ENCODE data around the gene FKBP10. TPM values are rescaled to one million over a fixed set of nuclear protein-coding genes. Genes with fewer than 3 reads are reported as not detected.

Gene FKBP10
- polyA plus RNA-seq, 1 of the 3 experiments (the other 2 are of a cell fraction) = 360 TPM

GRCh38 chr17:41768682-41769288, 44.0 kb upstream of the FKBP10 start:
- Histone ChIP-seq H3K4me3 (ENCODE audit: low read depth in 2 of 2, low read length in 1 of 2) (no peak overlapping the region), H4K20me1 (ENCODE audit: insufficient read depth) (no peaks in the 10 kb centered on the region), H3F3A (replicated peaks; ENCODE audit: insufficient read depth) (peaks cover 3% of the 10 kb centered on the region), H3K36me3 (replicated peaks in 1 of 2; ENCODE audit: control insufficient read depth in 1 of 2, insufficient read depth in 2 of 2, low read length in 1 of 2) (peaks cover 0 to 6% of the 10 kb centered on the region in 2 experiments), H3K9me3 (no peaks in the 10 kb centered on the region), H3K27me3 (ENCODE audit: insufficient read depth) (no peaks in the 10 kb centered on the region), H3K9me2 (no peaks in the 10 kb centered on the region), H3K79me2 (ENCODE audit: insufficient read depth) (no peaks in the 10 kb centered on the region), H3K4me2 (no peak overlapping the region), H3K9ac (no peak overlapping the region), H3K4me1 (ENCODE audit: control insufficient read depth in 1 of 2, insufficient read depth in 2 of 2, low read depth in 1 of 2, low read length in 1 of 2) (peaks cover 0 to 19% of the 10 kb centered on the region in 2 experiments; a peak in 1 of 4 replicates), H3K27ac (ENCODE audit: low read depth in 2 of 2, low read length in 1 of 2) (no peak overlapping the region), H2AFZ (ENCODE audit: low read depth) (no peak overlapping the region)
- no peak for TF ChIP-seq GABPA (IDR thresholded peaks at IDR 0.05; ENCODE audit: low read depth)
- no peak for TF ChIP-seq REST (IDR thresholded peaks at IDR 0.05; ENCODE audit: low read depth, low read length)
- no peak for TF ChIP-seq TEAD4 (IDR thresholded peaks at IDR 0.05; ENCODE audit: borderline replicate concordance, insufficient read depth)
- no peak for TF ChIP-seq ELF1 (IDR thresholded peaks at IDR 0.05)
- TF ChIP-seq NRF1 (IDR thresholded peaks at IDR 0.05; ENCODE audit: low read depth, low read length) = no peak
- TF ChIP-seq PBX3 (IDR thresholded peaks at IDR 0.05) = no peak
- CTCF ChIA-PET = interaction anchor here (0.9 to 2.3 kb wide), 3 partner anchors 17 to 33 kb away, joined by 4 to 7 read pairs (median 6); no protein-coding TSS in a partner anchor
- 97% methylated on average over 12 of the region's 23 CpGs for WGBS (ENCODE audit: low lambda C conversion rate)
- DNase-seq = no peak
- POLR2A ChIA-PET = no interaction called here

GRCh38 chr17:41769346-41769862, 43.4 kb upstream of the FKBP10 start:
- peaks cover 0 to 22% of the 10 kb centered on the region in 2 experiments; a peak in 1 of 4 replicates for H3K4me1 ChIP-seq (ENCODE audit: control insufficient read depth in 1 of 2, insufficient read depth in 2 of 2, low read depth in 1 of 2, low read length in 1 of 2)
- H3K4me2 ChIP-seq = no peak overlapping the region
- POLR2A ChIA-PET = no interaction called here
- peaks cover 3% of the 10 kb centered on the region for H3F3A ChIP-seq (replicated peaks; ENCODE audit: insufficient read depth)
- no peaks in the 10 kb centered on the region for H3K9me2 ChIP-seq
- H2AFZ ChIP-seq (ENCODE audit: low read depth) = no peak overlapping the region
- H3K79me2 ChIP-seq (ENCODE audit: insufficient read depth) = no peaks in the 10 kb centered on the region
- no peak for DNase-seq
- no peak overlapping the region for H3K9ac ChIP-seq
- no peaks in the 10 kb centered on the region for H3K9me3 ChIP-seq
- CTCF ChIA-PET = interaction anchor here (0.9 to 2.0 kb wide), 4 partner anchors 16 to 33 kb away, joined by 3 to 7 read pairs (median 4); no protein-coding TSS in a partner anchor
- WGBS (ENCODE audit: low lambda C conversion rate) = no CpG with 5 or more reads among the region's 16 CpGs
- H3K27me3 ChIP-seq (ENCODE audit: insufficient read depth) = no peaks in the 10 kb centered on the region
- no peak overlapping the region for H3K27ac ChIP-seq (ENCODE audit: low read depth in 2 of 2, low read length in 1 of 2)
- peaks cover 0 to 6% of the 10 kb centered on the region in 2 experiments for H3K36me3 ChIP-seq (replicated peaks in 1 of 2; ENCODE audit: control insufficient read depth in 1 of 2, insufficient read depth in 2 of 2, low read length in 1 of 2)
- no peak overlapping the region for H3K4me3 ChIP-seq (ENCODE audit: low read depth in 2 of 2, low read length in 1 of 2)
- H4K20me1 ChIP-seq (ENCODE audit: insufficient read depth) = no peaks in the 10 kb centered on the region
- TF ChIP-seq GABPA (IDR thresholded peaks at IDR 0.05; ENCODE audit: low read depth) (no peak), USF2 (IDR thresholded peaks at IDR 0.05; ENCODE audit: borderline replicate concordance, low read depth, low read length) (no peak), TAF1 (IDR thresholded peaks at IDR 0.05; ENCODE audit: borderline replicate concordance, low read depth, low read length) (no peak), ZBTB33 (IDR thresholded peaks at IDR 0.05; ENCODE audit: borderline replicate concordance, low read depth) (no peak), SMC3 (IDR thresholded peaks at IDR 0.05; ENCODE audit: low read depth, low read length) (no peak), POLR2AphosphoS5 (IDR thresholded peaks at IDR 0.05; ENCODE audit: low read depth, low read length) (no peak), JUND (IDR thresholded peaks at IDR 0.05) (no peak), RCOR1 (IDR thresholded peaks at IDR 0.05; ENCODE audit: low read length) (no peak), USF1 (IDR thresholded peaks at IDR 0.05; ENCODE audit: borderline replicate concordance, low read depth) (no peak), FOXJ3 (CRISPR knock-in tag; IDR thresholded peaks at IDR 0.05) (no peak), CTCF (IDR thresholded peaks at IDR 0.05) (no peak)
